NCI-H446 (cell line): ENCODE data around the gene ATP1A3.
"Not testable (repeated sequence)": the region's sequence is repeated elsewhere in the genome, so short reads cannot be mapped to it uniquely, and the experiment has no call there.

Experiments used
- DNase-seq, 2 experiments: peaks; one replicate each; lab custom pipeline; 2025; lab: John Stamatoyannopoulos, UW

Gene ATP1A3

GRCh38 chr19:41993612-41994483 lies at the start of gene ATP1A3:
Gene ATP1A3, minus strand, starts transcription at chr19:41994230. Its CDS starts 154 bp downstream, at chr19:41994076.
- peak; percentile 42 to 92 for DNase-seq

- peak; percentile 89 to 95 for DNase-seq
These were observed 48.6 kb upstream of the ATP1A3 start for GRCh38 chr19:42042455-42043170.

- DNase-seq = not testable (repeated sequence)
These were observed 46.5 kb upstream of the ATP1A3 start for GRCh38 chr19:42040491-42040890.

- DNase-seq = no peak
These were observed 46.0 kb upstream of the ATP1A3 start for GRCh38 chr19:42040031-42040430.

- DNase-seq = peak; percentile 69 to 90
These were observed 44.6 kb upstream of the ATP1A3 start for GRCh38 chr19:42038666-42039065.

- DNase-seq = no peak
These were observed 43.6 kb upstream of the ATP1A3 start for GRCh38 chr19:42037649-42038048.

GRCh38 chr19:42034640-42035391 lies 40.8 kb upstream of the ATP1A3 start:
- peak; percentile 52 to 77 for DNase-seq

- no peak for DNase-seq
These were observed 39.4 kb upstream of the ATP1A3 start for GRCh38 chr19:42033413-42033812.

GRCh38 chr19:42032431-42032830 lies 38.4 kb upstream of the ATP1A3 start:
- peak; percentile 81 to 97 for DNase-seq

GRCh38 chr19:42030645-42031440 lies 36.8 kb upstream of the ATP1A3 start:
- peak; percentile 82 to 92 for DNase-seq

GRCh38 chr19:42028304-42029216 lies 34.5 kb upstream of the ATP1A3 start:
- DNase-seq = peak; percentile 8 to 57

GRCh38 chr19:42024622-42025111 lies 30.6 kb upstream of the ATP1A3 start:
- peak in 1 of 2 experiments; percentile 45 for DNase-seq

- DNase-seq = no peak
These were observed 29.9 kb upstream of the ATP1A3 start for GRCh38 chr19:42023943-42024260.

GRCh38 chr19:42023121-42023942 lies 29.3 kb upstream of the ATP1A3 start:
- DNase-seq = no peak

GRCh38 chr19:42022616-42023015 lies 28.6 kb upstream of the ATP1A3 start:
- no peak for DNase-seq

- no peak for DNase-seq
These were observed 27.2 kb upstream of the ATP1A3 start for GRCh38 chr19:42021185-42021584.

GRCh38 chr19:42018503-42019193 lies 24.6 kb upstream of the ATP1A3 start:
- no peak for DNase-seq

GRCh38 chr19:42017040-42017439 lies 23.0 kb upstream of the ATP1A3 start:
- no peak for DNase-seq

- not testable (repeated sequence) for DNase-seq
These were observed 18.7 kb upstream of the ATP1A3 start for GRCh38 chr19:42012747-42013146.
